Gastrocnemius medialis (tissue), 4 donors: ENCODE measurements around the gene INAVA. TPM values are rescaled to one million over a fixed set of nuclear protein-coding genes. Genes with fewer than 3 reads are reported as not detected.

ENCODE experiments used
- ATAC-seq, 2 donors: fragments of 150-250 bp; one replicate each; pipeline ENCODE4 v1.9.1; 2016
- DNase-seq, 2 donors: peaks; one replicate each; pipeline ENCODE4 v3.0.0-alpha.2; 2019
- H3K27ac ChIP-seq, 4 donors: fragments of 200-600 bp; sonication (generic); 1 replicate in 1 of 4; 2 replicates in 3 of 4; pipeline ENCODE4 v1.5.1; 2016 to 2018; ENCODE audit warnings: mild to moderate bottlenecking in 2 of 4, moderate library complexity in 1 of 4
- H3K27me3 ChIP-seq, 3 donors: fragments of 200-600 bp; sonication (generic) in 2 of 3; 1 replicate in 1 of 3; 2 replicates in 2 of 3; pipeline versions ENCODE4 v1.5.1 to v1.6.0; 2016 to 2019; ENCODE audit warnings: mild to moderate bottlenecking in 1 of 3, moderate library complexity in 1 of 3
- H3K36me3 ChIP-seq, 2 donors: fragments of 200-600 bp; sonication (generic) in 1 of 2; one replicate each; pipeline ENCODE4 v1.5.1; 2017 to 2018
- H3K4me1 ChIP-seq, 2 donors: fragments of 200-600 bp; sonication (generic) in 1 of 2; one replicate each; pipeline ENCODE4 v1.5.1; 2016 to 2017; ENCODE audit warnings: mild to moderate bottlenecking in 2 of 2
- H3K4me3 ChIP-seq, 4 donors: fragments of 200-600 bp; sonication (generic) in 3 of 4; 1 replicate in 1 of 4; 2 replicates in 3 of 4; pipeline ENCODE4 v1.5.1; 2016 to 2019; ENCODE audit warnings: mild to moderate bottlenecking in 2 of 4
- H3K9me3 ChIP-seq, 3 donors: fragments of 200-600 bp; sonication (generic) in 2 of 3; 1 replicate in 1 of 3; 2 replicates in 2 of 3; pipeline ENCODE4 v1.5.1; 2016 to 2019
- POLR2A ChIP-seq, 2 donors: fragments of 450-650 bp; IDR thresholded peaks; one replicate each; pipeline ENCODE4 v1.6.1; 2017; ENCODE audit warnings: antibody characterized with exemption in 2 of 2, mild to moderate bottlenecking in 2 of 2, moderate library complexity in 2 of 2
- in situ Hi-C, 4 donors: fragments of 200-750 bp; cut with MboI; loops; one replicate each; pipeline versions ENCODE4 v1.15.0 to v1.8.0; 2017; ENCODE audit warnings: low sequenced_read_pairs in 4 of 4
- intact Hi-C: fragments of 100-400 bp; cut with DNase I; formaldehyde crosslinking; loops from one replicate; pipeline ENCODE4 v1.15.1; 2023; ENCODE audit warnings: low total_unique reads
- total RNA-seq, 4 donors: library from RNA; depleted of rRNA; stranded (reverse); fragments of >200 nt; gene quantifications; one replicate each; pipeline versions ENCODE4 v1.1.0 to v1.2.3, GENCODE V29; 2016
- TF ChIP-seq, protein P1 (sequence below), 5 experiments: fragments of 450-650 bp in 3 of 5; fragments of 200-600 bp in 2 of 5; sonication (generic) in 2 of 5; IDR thresholded peaks in 4 of 5; conservative IDR thresholded peaks in 1 of 5; 1 replicate in 4 of 5; 2 replicates in 1 of 5; pipeline ENCODE4 v1.5.1; 2016 to 2019; ENCODE audit warnings: antibody characterized with exemption in 5 of 5, mild to moderate bottlenecking in 3 of 5, moderate library complexity in 3 of 5

The INAVA gene
- total RNA-seq, 4 donors from 2014 or later: 0.58 TPM; not detected in 3

DNA sequence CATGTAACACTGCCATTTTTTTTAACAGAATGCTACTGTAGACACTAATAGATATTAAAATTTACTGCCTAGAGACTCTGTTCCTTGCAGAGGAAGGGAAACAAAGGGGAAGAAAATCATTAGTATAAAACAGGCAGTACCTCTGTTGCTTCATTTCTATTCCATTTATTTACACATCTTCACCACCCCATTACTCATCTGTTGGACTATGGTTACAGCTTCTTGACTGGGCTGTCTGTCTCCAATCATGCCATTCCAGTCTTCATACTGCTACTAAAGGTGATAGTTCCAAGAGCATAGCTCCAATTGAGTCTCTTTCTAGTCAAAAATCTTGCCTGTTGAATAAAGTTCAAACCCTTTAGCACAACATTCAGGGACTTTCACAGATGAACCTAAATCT lies 44.1 kb upstream of the INAVA start:
- in situ Hi-C loops (no loop called here), intact Hi-C loops (no loop called here)
- DNase-seq (no peak), ATAC-seq (no peak)
- H3K4me1 ChIP-seq: no peaks in the 10 kb centered on the region
- peaks cover 0 to 68% of the 10 kb centered on the region in 2 donors for H3K36me3 ChIP-seq
- TF ChIP-seq, protein P1, sequence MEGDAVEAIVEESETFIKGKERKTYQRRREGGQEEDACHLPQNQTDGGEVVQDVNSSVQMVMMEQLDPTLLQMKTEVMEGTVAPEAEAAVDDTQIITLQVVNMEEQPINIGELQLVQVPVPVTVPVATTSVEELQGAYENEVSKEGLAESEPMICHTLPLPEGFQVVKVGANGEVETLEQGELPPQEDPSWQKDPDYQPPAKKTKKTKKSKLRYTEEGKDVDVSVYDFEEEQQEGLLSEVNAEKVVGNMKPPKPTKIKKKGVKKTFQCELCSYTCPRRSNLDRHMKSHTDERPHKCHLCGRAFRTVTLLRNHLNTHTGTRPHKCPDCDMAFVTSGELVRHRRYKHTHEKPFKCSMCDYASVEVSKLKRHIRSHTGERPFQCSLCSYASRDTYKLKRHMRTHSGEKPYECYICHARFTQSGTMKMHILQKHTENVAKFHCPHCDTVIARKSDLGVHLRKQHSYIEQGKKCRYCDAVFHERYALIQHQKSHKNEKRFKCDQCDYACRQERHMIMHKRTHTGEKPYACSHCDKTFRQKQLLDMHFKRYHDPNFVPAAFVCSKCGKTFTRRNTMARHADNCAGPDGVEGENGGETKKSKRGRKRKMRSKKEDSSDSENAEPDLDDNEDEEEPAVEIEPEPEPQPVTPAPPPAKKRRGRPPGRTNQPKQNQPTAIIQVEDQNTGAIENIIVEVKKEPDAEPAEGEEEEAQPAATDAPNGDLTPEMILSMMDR (IDR thresholded peaks at IDR 0.05 in 4 of 5, conservative IDR thresholded peaks at IDR 0.05 in 1 of 5): no peak
- TF ChIP-seq POLR2A (IDR thresholded peaks at IDR 0.05): no peak
- no peaks in the 10 kb centered on the region for H3K27me3 ChIP-seq
- no peaks in the 10 kb centered on the region for H3K9me3 ChIP-seq
- no peak overlapping the region for H3K4me3 ChIP-seq
- H3K27ac ChIP-seq: no peak overlapping the region

DNA sequence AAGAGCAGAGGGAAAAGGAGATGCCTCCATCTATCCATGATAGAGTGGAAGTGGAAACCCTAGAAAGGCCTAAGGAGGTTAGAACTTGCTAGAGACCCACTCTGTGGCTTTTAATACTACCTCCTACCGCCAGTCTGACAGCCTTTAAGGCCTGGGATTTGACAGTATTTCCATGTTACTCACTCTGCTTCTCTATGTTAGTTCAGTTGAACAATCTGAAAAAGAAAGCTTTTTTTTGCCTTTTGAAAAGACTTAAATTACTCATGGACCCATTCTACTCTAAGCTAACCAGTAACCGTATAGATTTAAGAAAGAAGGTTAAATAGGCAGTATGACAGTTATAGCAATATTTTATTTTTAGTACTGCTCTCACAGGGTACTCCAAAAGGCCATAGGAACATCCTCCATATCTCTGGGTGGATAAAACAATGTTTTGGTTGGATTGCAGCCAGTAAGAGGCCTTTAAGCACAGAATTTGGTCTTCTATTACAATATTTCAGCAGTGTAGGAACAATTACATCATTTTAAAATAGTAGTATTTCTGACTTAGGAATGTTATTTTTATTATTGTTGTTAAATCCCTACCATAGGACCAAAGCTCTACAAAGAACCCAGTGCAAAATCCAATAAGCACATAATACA lies 37.9 kb upstream of the INAVA start:
- H3K36me3 ChIP-seq: peaks cover 13 to 60% of the 10 kb centered on the region in 2 donors
- intact Hi-C loops: no loop called here
- no peak for ATAC-seq
- TF ChIP-seq POLR2A (IDR thresholded peaks at IDR 0.05): no peak
- TF ChIP-seq, protein P1 (IDR thresholded peaks at IDR 0.05 in 4 of 5, conservative IDR thresholded peaks at IDR 0.05 in 1 of 5): no peak
- H3K27me3 ChIP-seq: no peaks in the 10 kb centered on the region
- H3K27ac ChIP-seq: no peak overlapping the region
- DNase-seq: no peak
- H3K4me1 ChIP-seq: no peaks in the 10 kb centered on the region
- H3K4me3 ChIP-seq: no peak overlapping the region
- in situ Hi-C loops: no loop called here
- no peaks in the 10 kb centered on the region for H3K9me3 ChIP-seq

DNA sequence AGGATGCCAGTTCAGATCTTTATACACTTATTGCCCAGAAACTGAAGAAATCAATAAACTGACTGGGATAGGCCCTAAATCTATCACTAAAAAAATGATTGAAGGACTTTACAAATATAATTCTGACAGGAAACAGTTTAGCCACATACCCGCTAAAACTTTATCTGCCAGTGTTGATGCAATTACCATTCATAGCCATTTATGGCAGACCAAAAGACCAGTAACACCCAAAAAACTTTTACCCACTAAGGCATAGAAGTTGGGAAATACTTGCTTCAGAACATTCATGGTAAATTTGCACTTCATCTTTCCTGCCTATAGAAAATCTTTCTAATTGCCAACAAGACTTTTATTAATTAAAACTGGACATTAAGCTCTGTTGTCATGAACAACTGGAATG lies 36.9 kb upstream of the INAVA start:
- intact Hi-C loops (no loop called here), in situ Hi-C loops (no loop called here)
- DNase-seq (no peak), ATAC-seq (no peak)
- no peak overlapping the region for H3K27ac ChIP-seq
- H3K9me3 ChIP-seq: no peaks in the 10 kb centered on the region
- no peaks in the 10 kb centered on the region for H3K4me1 ChIP-seq
- no peaks in the 10 kb centered on the region for H3K27me3 ChIP-seq
- H3K36me3 ChIP-seq: peaks cover 13 to 59% of the 10 kb centered on the region in 2 donors
- no peak for TF ChIP-seq POLR2A (IDR thresholded peaks at IDR 0.05)
- TF ChIP-seq, protein P1 (IDR thresholded peaks at IDR 0.05 in 4 of 5, conservative IDR thresholded peaks at IDR 0.05 in 1 of 5): no peak
- H3K4me3 ChIP-seq: no peak overlapping the region

DNA sequence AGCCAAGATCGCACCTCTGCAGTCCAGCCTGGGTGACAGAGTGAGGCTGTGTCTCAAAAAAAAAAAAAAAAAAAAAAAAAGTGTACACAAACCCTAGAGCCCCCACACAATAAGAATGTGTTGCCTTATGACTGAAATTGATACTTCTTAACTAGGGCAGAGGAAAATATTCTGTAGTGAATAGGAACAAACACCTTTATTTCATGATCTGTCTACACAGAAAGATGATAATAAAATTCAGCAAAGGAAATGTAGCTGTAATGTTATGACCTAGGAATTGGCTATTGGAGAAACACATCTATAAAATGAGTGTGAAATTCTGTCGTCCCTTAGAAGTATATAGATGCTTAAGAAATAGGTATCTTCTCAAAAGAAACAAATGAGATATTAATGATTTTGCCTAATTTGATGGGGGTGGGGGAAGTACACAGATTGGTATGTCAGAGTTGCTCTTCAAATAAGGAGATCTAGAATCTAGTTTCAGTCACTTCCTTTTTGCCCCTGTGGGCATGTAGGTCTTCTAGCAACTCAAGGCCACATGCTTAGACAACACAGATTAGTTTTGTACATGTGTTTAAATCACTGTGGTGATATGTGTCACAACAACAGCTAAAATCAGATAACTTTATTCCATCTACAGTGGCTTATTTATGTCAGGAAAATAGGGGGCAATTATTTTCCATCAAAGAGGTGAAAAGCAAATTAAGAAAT lies 32.6 kb upstream of the INAVA start:
- intact Hi-C loops (no loop called here), in situ Hi-C loops (no loop called here)
- H3K4me1 ChIP-seq: peaks cover 1 to 8% of the 10 kb centered on the region in 2 donors
- ATAC-seq (no peak), DNase-seq (no peak)
- no peak overlapping the region for H3K27ac ChIP-seq
- no peak overlapping the region for H3K4me3 ChIP-seq
- H3K27me3 ChIP-seq: no peaks in the 10 kb centered on the region
- peaks cover 3 to 22% of the 10 kb centered on the region in 2 donors for H3K36me3 ChIP-seq
- TF ChIP-seq, protein P1 (IDR thresholded peaks at IDR 0.05 in 4 of 5, conservative IDR thresholded peaks at IDR 0.05 in 1 of 5): no peak
- no peak for TF ChIP-seq POLR2A (IDR thresholded peaks at IDR 0.05)
- H3K9me3 ChIP-seq: no peaks in the 10 kb centered on the region
